ENCODE results near the gene GLP2R.
"Not testable (repeated sequence)": the region's sequence is repeated elsewhere in the genome, so short reads cannot be mapped to it uniquely, and the experiment has no call there.

GLP2R gene

GRCh38 chr17:9825641-9826150 is at the start of gene GLP2R:
Gene GLP2R (plus strand): TSS chr17:9825924. CDS start chr17:9826064, 140 bp downstream.
- no peak for DNase-seq (ENCODE audit: low read depth)

GRCh38 chr17:9776911-9777310 is 48.8 kb upstream of the GLP2R start:
- no peak for DNase-seq (ENCODE audit: low read depth)

- DNase-seq (ENCODE audit: low read depth), result no peak
Observed at GRCh38 chr17:9780552-9780951, 45.2 kb upstream of the GLP2R start.

GRCh38 chr17:9783050-9783449 is 42.7 kb upstream of the GLP2R start:
- no peak for DNase-seq (ENCODE audit: low read depth)

GRCh38 chr17:9783465-9783864 is 42.3 kb upstream of the GLP2R start:
- DNase-seq (ENCODE audit: low read depth), result not testable (repeated sequence)

- no peak for DNase-seq (ENCODE audit: low read depth)
Observed at GRCh38 chr17:9784544-9784943, 41.2 kb upstream of the GLP2R start.

- DNase-seq (ENCODE audit: low read depth), result no peak
Observed at GRCh38 chr17:9788601-9789000, 37.1 kb upstream of the GLP2R start.

- no peak for DNase-seq (ENCODE audit: low read depth)
Observed at GRCh38 chr17:9790316-9790715, 35.4 kb upstream of the GLP2R start.

- no peak for DNase-seq (ENCODE audit: low read depth)
Observed at GRCh38 chr17:9790889-9791876, 34.5 kb upstream of the GLP2R start, which contains the start of gene DHRS7C. Gene DHRS7C (minus strand): TSS chr17:9791592. CDS start chr17:9791284, 308 bp downstream.

GRCh38 chr17:9792181-9792840 is 33.4 kb upstream of the GLP2R start:
- no peak for DNase-seq (ENCODE audit: low read depth)

- no peak for DNase-seq (ENCODE audit: low read depth)
Observed at GRCh38 chr17:9798008-9798407, 27.7 kb upstream of the GLP2R start.

- no peak for DNase-seq (ENCODE audit: low read depth)
Observed at GRCh38 chr17:9798724-9799123, 27.0 kb upstream of the GLP2R start.

GRCh38 chr17:9801505-9801904 is 24.2 kb upstream of the GLP2R start:
- no peak for DNase-seq (ENCODE audit: low read depth)

GRCh38 chr17:9802294-9802693 is 23.4 kb upstream of the GLP2R start:
- DNase-seq (ENCODE audit: low read depth), result no peak

GRCh38 chr17:9802697-9803096 is 23.0 kb upstream of the GLP2R start:
- DNase-seq (ENCODE audit: low read depth), result no peak

- no peak for DNase-seq (ENCODE audit: low read depth)
Observed at GRCh38 chr17:9805769-9806168, 20.0 kb upstream of the GLP2R start.

- no peak for DNase-seq (ENCODE audit: low read depth)
Observed at GRCh38 chr17:9806699-9807098, 19.0 kb upstream of the GLP2R start.

- no peak for DNase-seq (ENCODE audit: low read depth)
Observed at GRCh38 chr17:9809409-9809808, 16.3 kb upstream of the GLP2R start.

GRCh38 chr17:9810100-9810949 is 15.4 kb upstream of the GLP2R start:
- no peak for DNase-seq (ENCODE audit: low read depth)

- DNase-seq (ENCODE audit: low read depth), result no peak
Observed at GRCh38 chr17:9811086-9811485, 14.6 kb upstream of the GLP2R start.

- no peak for DNase-seq (ENCODE audit: low read depth)
Observed at GRCh38 chr17:9811537-9811936, 14.2 kb upstream of the GLP2R start.

GRCh38 chr17:9813166-9813565 is 12.6 kb upstream of the GLP2R start:
- DNase-seq (ENCODE audit: low read depth), result no peak

Measured in stimulated activated CD8-positive, alpha-beta memory T cell treated with anti-CD3 and anti-CD28 coated beads, Interleukin-15, amount 100 ng/mL, for 1 hour (primary cell).